Measurements from ENCODE around the gene GLI2.

- TF ChIP-seq, protein P1, sequence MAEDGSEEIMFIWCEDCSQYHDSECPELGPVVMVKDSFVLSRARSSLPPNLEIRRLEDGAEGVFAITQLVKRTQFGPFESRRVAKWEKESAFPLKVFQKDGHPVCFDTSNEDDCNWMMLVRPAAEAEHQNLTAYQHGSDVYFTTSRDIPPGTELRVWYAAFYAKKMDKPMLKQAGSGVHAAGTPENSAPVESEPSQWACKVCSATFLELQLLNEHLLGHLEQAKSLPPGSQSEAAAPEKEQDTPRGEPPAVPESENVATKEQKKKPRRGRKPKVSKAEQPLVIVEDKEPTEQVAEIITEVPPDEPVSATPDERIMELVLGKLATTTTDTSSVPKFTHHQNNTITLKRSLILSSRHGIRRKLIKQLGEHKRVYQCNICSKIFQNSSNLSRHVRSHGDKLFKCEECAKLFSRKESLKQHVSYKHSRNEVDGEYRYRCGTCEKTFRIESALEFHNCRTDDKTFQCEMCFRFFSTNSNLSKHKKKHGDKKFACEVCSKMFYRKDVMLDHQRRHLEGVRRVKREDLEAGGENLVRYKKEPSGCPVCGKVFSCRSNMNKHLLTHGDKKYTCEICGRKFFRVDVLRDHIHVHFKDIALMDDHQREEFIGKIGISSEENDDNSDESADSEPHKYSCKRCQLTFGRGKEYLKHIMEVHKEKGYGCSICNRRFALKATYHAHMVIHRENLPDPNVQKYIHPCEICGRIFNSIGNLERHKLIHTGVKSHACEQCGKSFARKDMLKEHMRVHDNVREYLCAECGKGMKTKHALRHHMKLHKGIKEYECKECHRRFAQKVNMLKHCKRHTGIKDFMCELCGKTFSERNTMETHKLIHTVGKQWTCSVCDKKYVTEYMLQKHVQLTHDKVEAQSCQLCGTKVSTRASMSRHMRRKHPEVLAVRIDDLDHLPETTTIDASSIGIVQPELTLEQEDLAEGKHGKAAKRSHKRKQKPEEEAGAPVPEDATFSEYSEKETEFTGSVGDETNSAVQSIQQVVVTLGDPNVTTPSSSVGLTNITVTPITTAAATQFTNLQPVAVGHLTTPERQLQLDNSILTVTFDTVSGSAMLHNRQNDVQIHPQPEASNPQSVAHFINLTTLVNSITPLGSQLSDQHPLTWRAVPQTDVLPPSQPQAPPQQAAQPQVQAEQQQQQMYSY (CRISPR knock-in tag; IDR thresholded peaks at IDR 0.05): no peak
- TF ChIP-seq, protein P2, sequence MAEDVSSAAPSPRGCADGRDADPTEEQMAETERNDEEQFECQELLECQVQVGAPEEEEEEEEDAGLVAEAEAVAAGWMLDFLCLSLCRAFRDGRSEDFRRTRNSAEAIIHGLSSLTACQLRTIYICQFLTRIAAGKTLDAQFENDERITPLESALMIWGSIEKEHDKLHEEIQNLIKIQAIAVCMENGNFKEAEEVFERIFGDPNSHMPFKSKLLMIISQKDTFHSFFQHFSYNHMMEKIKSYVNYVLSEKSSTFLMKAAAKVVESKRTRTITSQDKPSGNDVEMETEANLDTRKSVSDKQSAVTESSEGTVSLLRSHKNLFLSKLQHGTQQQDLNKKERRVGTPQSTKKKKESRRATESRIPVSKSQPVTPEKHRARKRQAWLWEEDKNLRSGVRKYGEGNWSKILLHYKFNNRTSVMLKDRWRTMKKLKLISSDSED (CRISPR knock-in tag; IDR thresholded peaks at IDR 0.05): no peak
- no peak for TF ChIP-seq PHF8 (CRISPR knock-in tag; IDR thresholded peaks at IDR 0.05)
These were observed 18.8 kb upstream of the GLI2 start for GRCh38 chr2:120716641-120717585.
